Measurements from ENCODE around the gene TCERG1. TPM values are rescaled to one million over a fixed set of nuclear protein-coding genes. Genes with fewer than 3 reads are reported as not detected.

Gene TCERG1
- total RNA-seq, result 100 to 1,000 TPM in 3 of 4 donors, 10 to 100 TPM in 1; 63.9 to 117 (median 109) TPM

GRCh38 chr5:146446861-146447733 is at the start of gene TCERG1:
TSS of gene TCERG1 (plus strand) at chr5:146447333. CDS start at chr5:146447350, 17 bp downstream.
- no peaks in the 10 kb centered on the region for H3K9me3 ChIP-seq
- H3K36me3 ChIP-seq, result no peaks in the 10 kb centered on the region
- DNase-seq, result peak; percentile 99
- 0% methylated on average over 9 to 45 of the region's 68 CpGs for WGBS, 2 donors (ENCODE audit: low coverage in 1 of 2)
- no peaks in the 10 kb centered on the region for H3K27me3 ChIP-seq
- in situ Hi-C loops (cut with MboI; ENCODE audit: low pct_ligation_motif_present in 1 of 4, low pct_unique_long_range_greater_than_20kb in 1 of 4, low sequenced_read_pairs in 3 of 4), result no loop called here
- H3K4me3 ChIP-seq, result peak within 1 kb of the TSS; percentile 92 to 97 (median 96)
- TF ChIP-seq EP300 (IDR thresholded peaks at IDR 0.05; ENCODE audit: low read depth), result no peak
- peak; percentile 60 for TF ChIP-seq POLR2A (IDR thresholded peaks at IDR 0.05)
- TF ChIP-seq CTCF (IDR thresholded peaks at IDR 0.05), result peak; percentile 61 to 86 (median 78)
- peak; percentile 43 to 69 (median 65) for TF ChIP-seq POLR2AphosphoS5 (IDR thresholded peaks at IDR 0.05)
- peaks cover 19 to 47% (median 32%) of the 10 kb centered on the region in 4 donors for H3K4me1 ChIP-seq
- H3K27ac ChIP-seq, result peak within 1 kb of the TSS; percentile 88 to 96 (median 94)
- intact Hi-C loops (cut with DNase I; ENCODE audit: low total_unique reads), result no loop called here

- no peak for TF ChIP-seq POLR2A (IDR thresholded peaks at IDR 0.05)
- no peak for TF ChIP-seq EP300 (IDR thresholded peaks at IDR 0.05; ENCODE audit: low read depth)
- no peak for TF ChIP-seq POLR2AphosphoS5 (IDR thresholded peaks at IDR 0.05)
- TF ChIP-seq CTCF (IDR thresholded peaks at IDR 0.05), result no peak
- WGBS, 2 donors (ENCODE audit: low coverage in 1 of 2), result 93 to 94% methylated on average over 2 to 4 of the region's 4 CpGs
- H3K4me3 ChIP-seq, result no peak overlapping the region
- in situ Hi-C loops (cut with MboI; ENCODE audit: low pct_ligation_motif_present in 1 of 4, low pct_unique_long_range_greater_than_20kb in 1 of 4, low sequenced_read_pairs in 3 of 4), result no loop called here
- intact Hi-C loops (cut with DNase I; ENCODE audit: low total_unique reads), result no loop called here
- peaks cover 17% of the 10 kb centered on the region for H3K27me3 ChIP-seq
- H3K27ac ChIP-seq, result no peak overlapping the region
- no peaks in the 10 kb centered on the region for H3K9me3 ChIP-seq
- no peaks in the 10 kb centered on the region for H3K4me1 ChIP-seq
- DNase-seq, result no peak
- H3K36me3 ChIP-seq, result no peaks in the 10 kb centered on the region
These were observed 48.3 kb upstream of the TCERG1 start for GRCh38 chr5:146398826-146399225.

- H3K4me1 ChIP-seq, result no peaks in the 10 kb centered on the region
- no peak overlapping the region for H3K27ac ChIP-seq
- intact Hi-C loops (cut with DNase I; ENCODE audit: low total_unique reads) (no loop called here), in situ Hi-C loops (cut with MboI; ENCODE audit: low pct_ligation_motif_present in 1 of 4, low pct_unique_long_range_greater_than_20kb in 1 of 4, low sequenced_read_pairs in 3 of 4) (no loop called here)
- peaks cover 17% of the 10 kb centered on the region for H3K27me3 ChIP-seq
- no peak overlapping the region for H3K4me3 ChIP-seq
- WGBS, 2 donors (ENCODE audit: low coverage in 1 of 2), result 33 to 80% methylated on average over 1 of the region's 1 CpG
- no peak for TF ChIP-seq EP300 (IDR thresholded peaks at IDR 0.05; ENCODE audit: low read depth)
- no peak for TF ChIP-seq POLR2AphosphoS5 (IDR thresholded peaks at IDR 0.05)
- no peak for TF ChIP-seq CTCF (IDR thresholded peaks at IDR 0.05)
- TF ChIP-seq POLR2A (IDR thresholded peaks at IDR 0.05), result no peak
- no peaks in the 10 kb centered on the region for H3K9me3 ChIP-seq
- H3K36me3 ChIP-seq, result no peaks in the 10 kb centered on the region
- DNase-seq, result no peak
These were observed 47.7 kb upstream of the TCERG1 start for GRCh38 chr5:146399481-146399880.

GRCh38 chr5:146400201-146400600 is 46.9 kb upstream of the TCERG1 start:
- no peak overlapping the region for H3K27ac ChIP-seq
- no peaks in the 10 kb centered on the region for H3K4me1 ChIP-seq
- no peaks in the 10 kb centered on the region for H3K36me3 ChIP-seq
- intact Hi-C loops (cut with DNase I; ENCODE audit: low total_unique reads) (loop anchor here (5.0 to 10.0 kb wide), 2 partner anchors 98 to 785 kb away; no protein-coding TSS in a partner anchor), in situ Hi-C loops (cut with MboI; ENCODE audit: low pct_ligation_motif_present in 1 of 4, low pct_unique_long_range_greater_than_20kb in 1 of 4, low sequenced_read_pairs in 3 of 4) (no loop called here)
- no peak overlapping the region for H3K4me3 ChIP-seq
- 55 to 85% methylated on average over 2 of the region's 2 CpGs for WGBS, 2 donors (ENCODE audit: low coverage in 1 of 2)
- TF ChIP-seq CTCF (IDR thresholded peaks at IDR 0.05), result no peak
- TF ChIP-seq POLR2A (IDR thresholded peaks at IDR 0.05), result no peak
- TF ChIP-seq EP300 (IDR thresholded peaks at IDR 0.05; ENCODE audit: low read depth), result no peak
- TF ChIP-seq POLR2AphosphoS5 (IDR thresholded peaks at IDR 0.05), result no peak
- no peaks in the 10 kb centered on the region for H3K9me3 ChIP-seq
- H3K27me3 ChIP-seq, result peaks cover 17% of the 10 kb centered on the region
- DNase-seq, result no peak

All from transverse colon (tissue), 4 donors.